ENCODE results near the gene SMARCAD1.

DNA sequence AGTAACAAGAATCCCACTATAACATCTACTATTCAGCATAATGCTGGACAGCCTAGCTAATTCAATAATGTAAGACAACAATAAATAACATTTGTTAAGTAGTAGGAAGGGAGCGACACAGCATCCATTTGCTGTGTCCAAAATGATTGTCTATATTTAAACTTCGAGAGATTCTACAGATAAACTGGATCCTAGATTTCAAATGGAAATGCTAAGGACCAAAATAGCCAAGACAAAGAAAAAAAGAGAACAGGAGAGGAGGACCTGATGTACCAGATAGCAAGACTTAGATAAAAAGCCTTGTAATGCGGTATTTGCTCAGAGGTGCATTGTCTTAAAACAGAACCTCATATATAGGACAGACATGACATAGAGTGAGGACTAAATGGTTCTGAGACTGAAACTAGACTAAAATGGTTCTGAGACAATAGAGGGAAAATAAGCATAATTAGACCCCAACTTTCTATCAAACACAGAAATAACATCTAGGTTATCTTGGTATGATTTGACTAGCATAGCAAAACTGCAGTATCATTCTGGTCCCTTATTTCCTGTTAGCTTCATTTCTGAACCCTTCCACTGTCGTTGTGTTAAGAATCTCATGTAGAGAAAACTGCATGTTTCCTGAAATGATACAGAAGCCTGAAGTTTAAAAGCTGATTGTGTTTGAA is 131.2 kb downstream of the SMARCAD1 start:
- TF ChIP-seq RAD21 (IDR thresholded peaks at IDR 0.05; ENCODE audit: low read depth) (no peak), REST (IDR thresholded peaks at IDR 0.05; ENCODE audit: low read depth) (no peak), EGR1 (IDR thresholded peaks at IDR 0.05) (no peak), EP300 (IDR thresholded peaks at IDR 0.05; ENCODE audit: borderline replicate concordance) (no peak), NFIC (IDR thresholded peaks at IDR 0.05) (no peak), CEBPB (IDR thresholded peaks at IDR 0.05) (no peak), CREB1 (IDR thresholded peaks at IDR 0.05; ENCODE audit: low read depth) (no peak), TAF1 (IDR thresholded peaks at IDR 0.05; ENCODE audit: low read depth) (no peak), TEAD4 (IDR thresholded peaks at IDR 0.05) (no peak), FOXM1 (IDR thresholded peaks at IDR 0.05; ENCODE audit: borderline replicate concordance, low read depth) (no peak), YY1 (IDR thresholded peaks at IDR 0.05; ENCODE audit: low read depth) (no peak), TCF12 (IDR thresholded peaks at IDR 0.05; ENCODE audit: low read depth) (no peak), ZBTB7A (IDR thresholded peaks at IDR 0.05; ENCODE audit: low read depth) (no peak)
- TF ChIP-seq, protein P1, sequence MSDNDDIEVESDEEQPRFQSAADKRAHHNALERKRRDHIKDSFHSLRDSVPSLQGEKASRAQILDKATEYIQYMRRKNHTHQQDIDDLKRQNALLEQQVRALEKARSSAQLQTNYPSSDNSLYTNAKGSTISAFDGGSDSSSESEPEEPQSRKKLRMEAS (IDR thresholded peaks at IDR 0.05): no peak
